Dedifferentiated amniotic fluid mesenchymal stem cell (primary cell): Measurements from ENCODE around the gene MED12L.
"Not testable (repeated sequence)": the region's sequence is repeated elsewhere in the genome, so short reads cannot be mapped to it uniquely, and the experiment has no call there.

Experiments
- DNase-seq: peaks from one replicate; pipeline ENCODE4 v3.0.0-alpha.2; 2016; ENCODE audit errors: extremely low spot score

Gene MED12L

DNA sequence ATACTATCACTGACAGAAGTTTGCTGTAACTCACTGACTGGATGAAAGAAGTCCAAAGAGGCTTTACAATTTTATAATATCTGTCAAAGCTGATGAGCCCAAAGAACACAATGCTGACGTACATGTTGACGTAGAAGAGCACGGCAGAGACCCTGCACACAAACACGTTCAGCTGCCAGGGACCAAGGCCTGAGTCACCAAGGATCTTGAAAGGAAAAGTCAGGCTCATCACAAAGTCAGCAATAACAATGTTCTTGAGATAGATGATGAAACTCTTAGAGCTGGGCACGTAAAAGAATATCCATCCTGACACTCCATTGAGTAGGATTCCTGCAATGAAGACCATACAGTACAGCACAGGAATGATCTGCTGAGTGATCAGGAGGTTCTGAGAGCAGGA, 128.4 kb downstream of the MED12L start:
- no peak for DNase-seq

DNA sequence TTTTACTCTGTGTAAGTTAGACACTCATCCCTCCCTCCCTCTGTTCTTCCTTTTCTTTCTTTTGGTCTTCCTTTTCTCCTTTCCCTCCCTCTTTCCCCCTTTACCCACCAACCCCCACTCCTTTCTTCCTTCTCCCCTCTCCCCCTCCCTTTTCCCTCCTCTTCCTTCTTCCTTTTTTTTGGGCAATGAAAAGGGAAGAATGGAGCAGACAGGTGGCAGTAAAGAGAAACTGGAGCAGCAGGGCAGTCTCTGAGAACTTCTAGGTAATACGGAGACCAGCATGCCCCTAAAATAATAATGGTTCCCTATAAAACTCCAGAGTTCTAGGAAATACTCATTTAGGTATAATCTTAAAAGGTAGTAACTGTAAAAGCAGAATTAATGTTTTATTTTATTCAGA, 129.0 kb downstream of the MED12L start:
- DNase-seq: no peak

DNA sequence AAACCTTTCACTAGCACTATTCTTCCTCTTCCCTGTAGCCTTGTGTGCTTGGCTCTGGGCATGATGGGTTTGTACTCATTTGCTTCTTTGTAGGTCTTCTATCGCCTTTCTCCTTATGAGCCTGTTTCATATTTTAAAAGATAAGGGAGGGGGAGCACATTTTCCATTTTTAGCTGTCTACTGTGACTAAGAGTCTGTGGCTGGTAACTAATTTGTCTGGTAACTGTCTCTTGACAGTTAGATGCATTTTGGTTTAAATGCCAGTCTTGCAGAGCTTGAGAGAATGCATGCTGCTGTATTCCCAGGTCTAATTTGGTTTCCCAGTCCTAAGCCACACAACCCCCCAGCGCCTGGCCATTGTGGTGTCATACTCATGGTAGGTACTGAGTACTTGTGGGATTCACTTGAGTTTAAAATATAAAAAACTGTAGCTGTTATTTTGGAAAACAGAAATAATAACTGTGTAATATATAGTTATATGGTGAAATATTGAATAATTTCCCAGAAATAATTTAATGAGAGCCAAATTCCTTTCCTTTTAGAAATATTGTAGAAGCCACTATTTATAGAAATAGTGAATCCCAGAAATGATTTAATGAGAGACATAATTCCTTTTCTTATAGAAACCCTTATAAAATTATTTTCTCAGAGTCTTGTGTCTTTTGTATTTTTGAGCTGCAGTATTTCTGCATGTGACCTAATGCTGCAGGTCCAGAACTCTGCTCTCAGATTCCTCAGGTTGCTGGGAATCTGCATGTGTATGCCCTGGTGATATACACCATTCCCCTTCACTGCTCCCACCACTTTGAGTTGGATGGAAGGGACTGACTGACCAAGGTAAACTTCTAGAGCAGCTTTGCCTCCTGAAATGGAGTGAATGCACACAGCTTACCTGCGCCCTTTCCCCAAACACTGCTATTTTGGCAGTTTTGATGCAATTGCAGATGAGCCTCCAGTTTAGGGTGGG, 131.5 kb downstream of the MED12L start:
- no peak for DNase-seq

- no peak for DNase-seq
These were observed 132.7 kb downstream of the MED12L start for GRCh38 chr3:151218136-151218535.

GRCh38 chr3:151219056-151219455, 133.6 kb downstream of the MED12L start:
- DNase-seq: no peak

DNA sequence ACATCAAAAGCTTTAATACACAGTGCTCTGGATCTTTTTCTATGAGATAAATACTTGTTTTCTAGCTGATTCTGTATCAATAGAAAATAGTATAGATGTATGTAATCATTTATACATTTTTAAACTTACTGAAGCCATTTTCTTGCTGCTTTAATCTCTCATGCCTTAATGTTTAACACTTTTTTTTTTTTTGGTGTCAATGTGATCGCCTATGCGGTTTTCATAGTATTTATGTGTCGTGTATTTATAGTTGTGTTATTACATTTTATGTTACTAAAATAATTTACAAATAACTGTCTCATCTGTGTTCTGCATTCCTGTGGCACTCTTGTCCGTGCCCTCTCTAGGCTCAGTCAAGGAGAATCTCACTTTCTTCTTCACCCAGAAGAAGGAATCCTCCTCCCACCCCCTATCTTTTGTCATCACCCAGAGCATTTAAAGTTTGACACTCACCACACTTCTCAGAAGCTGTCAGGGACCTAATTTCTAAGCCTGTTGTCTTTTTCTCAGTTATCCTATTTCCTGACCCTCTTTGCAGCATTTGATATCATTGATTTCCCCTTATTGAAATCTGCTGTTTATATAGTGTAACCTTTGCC, 138.9 kb downstream of the MED12L start:
- DNase-seq: no peak

DNA sequence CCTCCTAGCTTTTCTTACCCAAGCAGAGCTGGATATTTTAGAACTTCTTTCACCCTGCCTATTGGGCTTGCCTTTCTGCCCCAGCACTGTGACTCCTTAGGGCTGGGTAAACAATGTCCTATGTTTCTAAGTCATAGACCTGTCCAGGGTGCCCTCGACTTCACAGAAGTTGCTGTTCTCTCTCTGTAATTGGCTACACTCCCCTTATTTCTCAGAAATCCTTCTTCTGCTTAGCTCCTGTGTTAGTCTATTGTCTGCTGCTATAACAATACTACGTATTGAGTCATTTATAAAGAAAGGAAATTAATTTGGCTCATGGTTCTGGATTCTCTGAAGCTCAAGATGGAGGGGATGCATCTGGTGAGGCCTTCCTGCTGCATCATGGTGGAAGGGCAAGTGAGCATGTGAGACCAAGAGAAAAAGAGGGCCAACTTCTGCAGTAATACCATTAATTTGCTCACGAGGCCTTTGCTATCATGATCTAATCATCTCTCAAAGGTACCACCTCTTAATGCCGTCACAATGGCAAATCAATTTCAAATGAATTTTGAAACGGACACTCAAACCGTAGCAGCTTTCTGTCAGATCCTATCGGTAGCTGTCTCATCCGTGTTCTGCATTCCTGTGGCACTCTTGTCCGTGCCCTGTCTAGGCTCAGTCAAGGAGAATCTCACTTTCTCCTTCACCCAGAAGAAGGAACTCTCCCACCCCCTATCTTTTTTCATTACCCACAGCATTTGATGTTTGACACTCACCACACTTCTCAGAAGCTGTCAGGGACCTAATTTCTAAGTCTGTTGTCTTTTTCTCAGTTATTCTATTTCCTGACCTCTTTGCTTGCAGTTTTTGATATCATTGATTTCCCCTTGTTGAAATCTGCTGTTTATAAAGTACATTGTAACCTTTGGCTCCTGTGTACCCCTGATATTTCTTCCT, 139.8 kb downstream of the MED12L start:
- no peak for DNase-seq

DNA sequence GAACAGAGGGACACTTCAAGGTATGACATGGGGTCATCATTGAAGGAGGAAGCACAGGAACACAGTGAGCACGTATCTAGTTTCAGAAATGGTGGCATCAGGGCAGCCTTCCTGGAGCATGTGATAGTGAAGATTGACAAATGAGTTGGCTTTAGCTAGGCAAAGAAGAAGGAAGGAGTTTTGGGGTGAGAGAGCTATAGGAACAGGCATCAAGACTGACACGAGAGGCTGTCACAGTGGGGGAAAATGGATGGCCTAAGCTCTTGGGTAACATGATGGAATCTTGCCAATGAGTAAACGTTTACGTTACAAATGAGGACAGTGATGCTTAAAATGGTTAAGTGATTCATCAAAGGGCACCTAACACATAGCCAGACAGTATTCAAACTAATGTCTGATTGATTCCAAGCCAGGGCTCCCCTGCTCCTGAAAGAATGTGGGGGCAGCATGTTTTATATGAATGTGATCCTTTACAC, 140.7 kb downstream of the MED12L start:
- DNase-seq: no peak

DNA sequence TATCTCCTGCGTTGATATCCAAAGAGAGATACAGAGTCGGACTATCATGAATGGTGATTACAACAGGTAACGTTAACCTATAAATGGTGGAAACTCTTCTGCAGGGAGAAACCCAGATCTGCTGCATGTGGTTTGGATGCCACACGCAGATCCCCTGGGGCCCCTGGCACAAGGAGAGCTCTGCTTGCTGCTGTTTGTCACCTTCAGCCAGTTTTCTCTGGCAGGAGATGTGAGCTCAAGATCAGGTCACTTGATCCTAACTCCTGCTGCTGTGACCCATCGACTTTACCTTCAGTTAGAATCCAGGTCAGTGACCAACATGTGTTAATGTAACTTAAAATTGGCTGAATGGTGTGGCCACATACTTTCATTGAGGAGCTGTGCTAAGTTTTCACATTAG, 141.4 kb downstream of the MED12L start:
- no peak for DNase-seq

GRCh38 chr3:151227266-151227806, 141.9 kb downstream of the MED12L start:
- no peak for DNase-seq

DNA sequence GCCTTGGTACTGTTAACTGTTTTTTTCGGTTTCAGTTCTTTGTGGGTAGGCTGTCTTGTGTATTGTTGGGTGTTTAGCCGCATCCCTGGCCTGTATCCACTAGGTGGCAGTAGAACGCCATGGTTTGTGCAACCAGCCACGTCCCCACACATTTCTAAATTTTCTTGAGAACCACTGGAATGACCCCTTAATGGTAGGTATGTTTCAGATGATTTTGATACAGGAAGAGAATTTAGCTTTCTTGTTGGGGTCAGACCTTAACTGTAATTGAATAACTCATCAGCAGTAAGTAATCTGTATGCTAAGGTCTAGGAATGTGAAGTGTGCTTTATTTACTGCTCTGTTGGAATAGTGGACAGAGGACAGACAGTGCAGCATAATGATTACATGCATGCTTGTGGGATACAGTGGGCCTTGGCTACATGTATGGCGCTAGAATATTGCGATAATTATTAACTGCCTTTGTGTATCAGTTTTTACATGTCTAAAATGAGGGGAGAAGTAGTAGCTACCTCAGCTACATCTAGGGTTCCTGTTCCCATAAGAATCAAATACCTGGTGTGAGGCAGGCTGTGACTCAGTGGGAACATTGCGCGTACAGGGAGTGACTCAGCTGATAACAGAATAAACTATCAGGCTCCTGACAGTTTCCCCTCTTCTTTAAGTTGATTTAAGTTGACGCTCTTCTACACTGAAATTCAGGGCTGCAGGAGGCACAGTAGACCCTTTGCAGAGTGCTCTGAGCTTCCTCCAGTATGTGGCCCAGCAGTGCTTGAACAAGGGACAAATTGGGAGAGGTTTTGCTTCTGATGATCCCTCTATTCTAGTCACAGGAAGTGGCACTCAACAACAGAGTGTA, 142.6 kb downstream of the MED12L start:
- peak; percentile 78 for DNase-seq

- no peak for DNase-seq
These were observed 143.2 kb downstream of the MED12L start for GRCh38 chr3:151228666-151229040.

- no peak for DNase-seq
These were observed 145.2 kb downstream of the MED12L start for GRCh38 chr3:151230646-151231045.

- not testable (repeated sequence) for DNase-seq
These were observed 146.9 kb downstream of the MED12L start for GRCh38 chr3:151232403-151232802.

DNA sequence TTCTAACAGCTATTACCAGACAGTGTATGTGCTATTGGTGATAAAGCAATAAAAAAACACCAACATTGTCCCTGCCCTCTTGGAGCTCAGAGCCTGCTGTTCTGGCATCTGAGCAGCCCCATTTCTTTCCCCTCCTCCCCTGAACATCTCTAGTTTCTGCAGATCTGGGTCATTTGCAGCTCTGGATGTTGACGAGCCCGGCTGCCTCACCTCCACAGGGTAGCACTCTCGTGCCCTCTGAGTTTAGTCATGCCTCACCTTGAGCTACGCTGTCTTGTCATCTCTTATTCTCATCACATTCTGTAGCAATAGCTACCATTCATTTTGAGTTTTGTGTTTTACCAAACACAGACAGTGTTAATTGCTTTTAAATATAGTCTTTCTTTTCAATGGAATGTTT, 147.5 kb downstream of the MED12L start:
- DNase-seq: no peak

DNA sequence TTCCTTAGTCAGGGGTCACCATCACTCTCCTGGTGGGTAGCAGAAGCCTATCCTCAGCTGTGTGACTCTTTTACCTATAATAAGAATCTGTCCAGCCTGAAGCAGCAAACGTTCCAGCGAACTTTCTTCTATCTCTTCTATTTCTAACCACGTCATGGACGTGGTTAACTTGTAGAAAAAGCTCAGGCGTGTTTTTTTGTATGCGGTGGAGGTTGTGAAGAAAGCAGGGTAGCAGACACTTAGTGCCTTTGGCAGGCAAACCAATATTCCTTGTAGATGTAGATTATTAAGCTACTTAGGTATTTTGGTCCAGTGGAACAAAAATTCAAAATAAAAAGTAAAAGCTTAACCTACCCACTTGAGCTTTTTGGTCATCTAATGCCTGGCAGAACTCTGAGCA, 149.4 kb downstream of the MED12L start:
- DNase-seq: no peak

DNA sequence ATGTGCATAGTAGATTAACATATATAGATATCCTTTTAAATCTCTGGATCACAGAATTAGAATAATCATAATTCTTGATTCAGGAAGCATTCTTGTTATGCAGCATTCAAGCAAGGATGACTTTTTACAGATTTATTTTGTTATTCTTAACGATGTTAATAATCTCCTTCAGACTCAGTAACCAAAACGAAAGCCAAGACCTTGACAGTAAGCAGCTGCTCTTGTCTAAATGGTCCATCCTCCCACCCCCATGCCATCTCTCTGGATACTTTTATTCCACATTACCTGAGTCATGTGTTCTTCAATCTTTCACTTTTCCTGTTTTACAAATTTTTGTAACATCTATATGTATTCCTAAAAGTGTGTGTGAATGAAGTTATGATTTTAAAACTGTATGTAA, 150.9 kb downstream of the MED12L start:
- no peak for DNase-seq

DNA sequence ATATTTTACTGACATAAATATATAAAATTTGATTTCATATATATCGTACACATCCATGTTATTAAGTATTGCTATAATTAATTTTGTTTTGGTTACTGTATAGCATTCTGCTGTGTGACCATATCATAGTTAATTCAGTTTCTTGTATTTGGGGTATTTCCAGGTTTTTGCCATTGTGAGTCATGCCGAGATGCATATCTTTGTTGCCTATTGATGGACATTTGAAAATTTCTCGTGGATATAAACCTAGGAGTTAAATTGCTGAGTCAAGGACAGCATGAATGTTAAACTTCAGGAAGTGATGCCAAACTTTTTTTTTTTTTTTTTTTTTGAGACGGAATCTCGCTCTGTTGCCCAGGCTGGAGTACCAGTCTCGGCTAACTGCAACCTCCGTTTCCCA, 151.3 kb downstream of the MED12L start:
- no peak for DNase-seq

GRCh38 chr3:151242006-151242405, 156.5 kb downstream of the MED12L start:
- not testable (repeated sequence) for DNase-seq

- DNase-seq: no peak
These were observed 163.4 kb downstream of the MED12L start for GRCh38 chr3:151248772-151249337.
